Measurements from ENCODE around the gene ADAM11.
A peak's percentile ranks its signal among the peaks of the same experiment; 100 is the strongest.

The ADAM11 gene

DNA sequence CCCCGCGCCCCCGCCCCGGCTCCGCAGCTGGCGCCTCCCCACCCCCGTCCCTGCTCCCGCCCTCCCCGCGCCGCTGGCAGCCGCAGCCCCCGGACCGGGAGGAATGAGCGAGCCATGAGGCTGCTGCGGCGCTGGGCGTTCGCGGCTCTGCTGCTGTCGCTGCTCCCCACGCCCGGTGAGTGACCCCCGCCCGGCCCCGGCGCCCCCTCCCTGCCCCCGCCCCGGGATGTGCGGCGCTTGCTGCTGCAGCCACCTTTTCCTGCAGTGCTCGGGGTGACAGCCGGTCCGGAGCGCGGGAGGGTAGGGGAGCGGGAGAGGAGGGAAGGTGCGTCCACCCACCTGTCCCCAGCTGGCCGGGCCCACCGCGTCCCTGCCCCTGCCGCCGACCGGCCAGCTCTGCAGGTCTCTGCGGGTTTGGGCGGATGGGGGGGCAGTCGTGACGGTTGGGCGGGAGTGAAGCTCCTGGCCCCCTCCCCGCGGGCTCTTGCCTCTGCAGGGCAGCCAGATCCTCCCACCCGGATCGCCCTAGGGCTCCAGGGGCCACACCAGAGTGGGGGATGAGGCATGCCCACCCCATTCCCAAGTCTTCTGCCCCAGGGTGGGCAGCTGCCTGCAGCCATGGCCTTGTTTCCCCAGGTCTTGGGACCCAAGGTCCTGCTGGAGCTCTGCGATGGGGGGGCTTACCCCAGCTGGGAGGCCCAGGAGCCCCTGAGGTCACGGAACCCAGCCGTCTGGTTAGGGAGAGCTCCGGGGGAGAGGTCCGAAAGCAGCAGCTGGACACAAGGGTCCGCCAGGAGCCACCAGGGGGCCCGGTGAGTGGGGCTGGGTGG lies 513 bp downstream of the ADAM11 start:
- H3K27ac ChIP-seq = peak overlapping the region; percentile 39
- TF ChIP-seq, protein P1, sequence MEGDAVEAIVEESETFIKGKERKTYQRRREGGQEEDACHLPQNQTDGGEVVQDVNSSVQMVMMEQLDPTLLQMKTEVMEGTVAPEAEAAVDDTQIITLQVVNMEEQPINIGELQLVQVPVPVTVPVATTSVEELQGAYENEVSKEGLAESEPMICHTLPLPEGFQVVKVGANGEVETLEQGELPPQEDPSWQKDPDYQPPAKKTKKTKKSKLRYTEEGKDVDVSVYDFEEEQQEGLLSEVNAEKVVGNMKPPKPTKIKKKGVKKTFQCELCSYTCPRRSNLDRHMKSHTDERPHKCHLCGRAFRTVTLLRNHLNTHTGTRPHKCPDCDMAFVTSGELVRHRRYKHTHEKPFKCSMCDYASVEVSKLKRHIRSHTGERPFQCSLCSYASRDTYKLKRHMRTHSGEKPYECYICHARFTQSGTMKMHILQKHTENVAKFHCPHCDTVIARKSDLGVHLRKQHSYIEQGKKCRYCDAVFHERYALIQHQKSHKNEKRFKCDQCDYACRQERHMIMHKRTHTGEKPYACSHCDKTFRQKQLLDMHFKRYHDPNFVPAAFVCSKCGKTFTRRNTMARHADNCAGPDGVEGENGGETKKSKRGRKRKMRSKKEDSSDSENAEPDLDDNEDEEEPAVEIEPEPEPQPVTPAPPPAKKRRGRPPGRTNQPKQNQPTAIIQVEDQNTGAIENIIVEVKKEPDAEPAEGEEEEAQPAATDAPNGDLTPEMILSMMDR (conservative IDR thresholded peaks at IDR 0.05) = no peak
- TF ChIP-seq ZFX (IDR thresholded peaks at IDR 0.05) = no peak

DNA sequence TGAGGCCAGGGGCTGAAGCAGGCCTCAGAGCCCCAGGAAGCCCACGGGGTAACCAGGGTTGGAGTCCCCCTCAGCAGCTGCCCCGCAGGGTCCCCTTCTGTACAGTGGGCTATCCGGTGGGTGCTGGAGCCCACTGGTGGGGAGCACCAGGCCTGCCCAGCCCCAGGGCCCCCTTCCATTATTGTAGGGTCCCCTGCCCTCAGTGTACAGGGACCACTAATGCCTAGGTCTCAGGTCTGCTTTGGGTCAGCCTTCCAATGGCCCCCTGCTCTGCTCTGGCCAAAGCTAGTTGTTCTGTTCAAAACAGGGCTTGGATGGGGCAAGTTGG lies 1.1 kb downstream of the ADAM11 start:
- no peak for TF ChIP-seq ZFX (IDR thresholded peaks at IDR 0.05)
- TF ChIP-seq, protein P1 (conservative IDR thresholded peaks at IDR 0.05) = no peak
- no peak overlapping the region for H3K27ac ChIP-seq

DNA sequence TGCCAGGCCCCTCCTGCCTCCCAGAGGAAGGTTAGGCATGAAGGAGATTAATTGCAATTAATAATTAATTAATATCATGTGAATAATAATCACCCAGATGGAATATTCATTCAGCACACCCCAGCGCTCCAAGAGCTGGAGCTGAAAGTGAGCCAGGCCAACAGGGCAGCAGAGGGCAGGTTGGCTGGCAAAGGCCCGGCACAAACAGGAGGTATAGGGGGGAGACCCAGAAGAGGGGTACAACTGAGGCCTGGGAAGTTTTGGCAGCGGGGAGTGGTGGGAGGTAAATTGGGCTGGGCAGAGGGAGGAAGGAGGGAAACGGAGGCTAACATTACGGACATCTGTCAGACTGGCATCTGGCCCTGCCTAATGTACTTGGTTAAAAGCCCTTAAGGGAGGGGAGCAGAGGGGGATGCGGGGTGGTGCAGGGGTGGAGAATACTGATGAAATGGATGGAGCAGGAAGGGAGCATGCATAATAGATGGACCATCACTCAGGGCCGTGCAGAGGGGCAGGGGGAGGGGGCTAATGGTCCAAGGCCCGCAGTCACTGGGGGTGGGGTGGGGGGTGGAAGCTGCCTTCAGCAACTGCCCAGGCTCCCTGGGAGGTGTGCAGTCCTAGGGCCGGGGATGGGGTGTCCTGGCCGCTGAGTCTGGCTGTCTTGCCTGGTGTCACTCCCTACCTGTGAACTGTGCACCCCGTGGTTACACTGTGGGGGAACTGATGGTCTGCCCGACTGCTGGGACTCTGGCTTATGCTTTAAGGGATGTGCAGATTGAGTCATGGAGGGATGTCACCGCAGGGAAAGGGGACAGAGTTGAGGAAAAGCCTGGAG lies 1.9 kb downstream of the ADAM11 start:
- TF ChIP-seq, protein P1 (conservative IDR thresholded peaks at IDR 0.05) = no peak
- TF ChIP-seq ZFX (IDR thresholded peaks at IDR 0.05) = no peak

DNA sequence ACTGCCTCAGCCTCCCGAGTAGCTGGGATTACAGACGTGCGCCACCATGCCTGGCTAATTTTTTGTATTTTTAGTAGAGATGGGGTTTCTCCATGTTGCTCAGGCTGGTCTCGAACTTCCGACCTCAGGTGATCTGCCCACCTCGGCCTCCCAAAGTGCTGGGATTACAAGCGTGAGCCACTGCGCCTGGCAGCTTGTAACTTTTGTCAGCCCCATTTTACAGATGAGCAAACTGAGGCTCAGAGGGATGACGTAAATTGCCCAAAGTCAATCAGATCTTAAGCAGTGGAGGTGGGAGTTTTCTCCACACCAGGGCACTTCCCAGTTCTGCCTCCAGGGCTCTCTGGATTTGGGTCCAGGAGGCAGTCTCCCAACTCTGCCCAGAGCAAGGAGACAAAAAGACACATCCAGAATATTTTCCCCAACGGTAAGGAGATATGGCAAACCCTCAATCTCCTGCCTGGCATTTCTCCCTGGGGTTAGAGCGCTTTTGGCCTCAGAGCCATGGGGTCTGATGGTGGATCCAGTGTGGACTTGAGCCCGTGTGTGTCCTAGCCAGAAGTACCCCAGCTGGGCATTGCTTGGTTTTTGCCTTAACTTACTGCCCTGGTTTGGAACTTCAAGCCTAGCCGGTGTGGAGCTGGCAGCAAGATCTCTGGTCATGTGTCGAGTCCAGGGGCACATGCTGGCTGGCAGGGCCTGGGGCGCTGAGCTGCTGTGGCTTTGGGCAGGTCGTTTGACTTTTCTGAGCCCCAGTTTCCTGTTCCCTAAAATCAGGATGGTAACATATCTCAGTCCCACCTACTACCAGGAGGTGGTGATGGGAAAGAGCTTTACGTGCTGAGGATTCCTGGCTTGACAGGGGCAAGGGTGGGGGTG lies 3.4 kb downstream of the ADAM11 start:
- TF ChIP-seq, protein P1 (conservative IDR thresholded peaks at IDR 0.05) = no peak
- no peak for TF ChIP-seq ZFX (IDR thresholded peaks at IDR 0.05)
- no peak overlapping the region for H3K27ac ChIP-seq

More for the DNA sequence above, 1.9 kb downstream of the ADAM11 start:
- no peak overlapping the region for H3K27ac ChIP-seq

DNA sequence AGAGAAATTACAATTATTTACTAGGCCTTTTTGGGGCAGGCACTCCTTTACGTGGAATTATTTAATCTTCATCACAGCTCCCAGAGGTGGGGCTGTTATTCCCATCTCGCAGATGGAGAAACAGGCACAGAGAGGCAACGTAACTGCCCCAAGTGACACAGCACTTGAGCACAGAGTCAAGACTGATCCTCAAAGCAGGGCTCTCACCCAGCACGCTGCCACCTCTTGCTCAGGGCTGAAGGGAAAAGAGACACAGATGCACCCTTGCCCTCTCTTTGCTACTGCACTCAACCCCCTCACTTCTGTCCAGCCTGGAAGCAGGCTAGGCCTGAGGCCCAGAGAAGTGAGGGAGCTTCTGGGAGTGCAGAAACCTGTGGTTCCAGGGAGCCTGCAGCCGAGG lies 4.4 kb downstream of the ADAM11 start:
- TF ChIP-seq ZFX (IDR thresholded peaks at IDR 0.05) = no peak
- TF ChIP-seq, protein P1 (conservative IDR thresholded peaks at IDR 0.05) = no peak

DNA sequence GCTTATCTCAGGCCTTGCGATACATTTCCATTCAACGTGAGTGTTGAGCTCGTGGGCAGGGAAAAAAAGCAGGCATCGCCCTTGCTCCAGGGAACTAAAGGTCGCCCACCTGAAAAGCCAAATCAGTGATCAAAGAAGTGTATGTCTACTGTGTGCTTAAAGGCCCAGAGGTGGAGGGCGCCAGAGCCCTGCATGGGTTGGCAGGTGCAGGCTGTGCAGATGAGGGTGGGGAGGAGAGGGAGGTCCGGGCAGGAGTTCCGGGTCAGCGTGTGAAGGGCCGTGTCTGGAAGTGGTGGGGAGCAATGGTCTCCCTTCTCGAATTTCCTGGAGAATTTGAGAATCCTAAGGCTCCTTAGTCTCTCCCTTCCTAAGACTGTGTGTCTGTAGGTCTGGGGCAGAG lies 7.2 kb downstream of the ADAM11 start:
- TF ChIP-seq, protein P1 (conservative IDR thresholded peaks at IDR 0.05) = no peak
- no peak for TF ChIP-seq ZFX (IDR thresholded peaks at IDR 0.05)
- no peak overlapping the region for H3K27ac ChIP-seq

More for the DNA sequence above, 4.4 kb downstream of the ADAM11 start:
- no peak overlapping the region for H3K27ac ChIP-seq

Data from C4-2B (cell line).